NCI-H146 (cell line): ENCODE measurements around the gene CYP1A2.

Source experiments
- DNase-seq: peaks from one replicate; lab custom pipeline; 2025; lab: John Stamatoyannopoulos, UW

CYP1A2 gene

GRCh38 chr15:74789171-74789631, 40.6 kb downstream of the CYP1A2 start:
- no peak for DNase-seq

GRCh38 chr15:74789741-74790079, 41.1 kb downstream of the CYP1A2 start:
- DNase-seq, result no peak

- no peak for DNase-seq
These were observed 41.7 kb downstream of the CYP1A2 start for GRCh38 chr15:74790080-74790916.

- no peak for DNase-seq
These were observed 42.4 kb downstream of the CYP1A2 start for GRCh38 chr15:74791007-74791406.

GRCh38 chr15:74791667-74792066, 43.0 kb downstream of the CYP1A2 start:
- DNase-seq, result no peak

GRCh38 chr15:74792227-74793016, 43.8 kb downstream of the CYP1A2 start:
- no peak for DNase-seq

GRCh38 chr15:74793135-74794028, 44.7 kb downstream of the CYP1A2 start:
- no peak for DNase-seq

GRCh38 chr15:74794248-74794969, 45.8 kb downstream of the CYP1A2 start:
- no peak for DNase-seq

- DNase-seq, result no peak
These were observed 46.3 kb downstream of the CYP1A2 start for GRCh38 chr15:74794970-74795349.

- no peak for DNase-seq
These were observed 47.5 kb downstream of the CYP1A2 start for GRCh38 chr15:74795966-74796625.

- DNase-seq, result no peak
These were observed 50.0 kb downstream of the CYP1A2 start for GRCh38 chr15:74798388-74799254.

GRCh38 chr15:74799255-74799855, 50.7 kb downstream of the CYP1A2 start:
- peak; percentile 42 for DNase-seq

GRCh38 chr15:74799856-74800558, 51.4 kb downstream of the CYP1A2 start:
- peak; percentile 75 for DNase-seq

GRCh38 chr15:74800559-74801094, 52.0 kb downstream of the CYP1A2 start:
- no peak for DNase-seq

GRCh38 chr15:74801311-74801997, 52.8 kb downstream of the CYP1A2 start:
- DNase-seq, result no peak

GRCh38 chr15:74802290-74802689, 53.6 kb downstream of the CYP1A2 start:
- DNase-seq, result no peak

- no peak for DNase-seq
These were observed 54.3 kb downstream of the CYP1A2 start for GRCh38 chr15:74802862-74803447.

- DNase-seq, result no peak
These were observed 56.3 kb downstream of the CYP1A2 start for GRCh38 chr15:74804935-74805334.
